ENCODE measurements around the gene FAAP100. TPM values are rescaled to one million over a fixed set of nuclear protein-coding genes. Genes with fewer than 3 reads are reported as not detected.
A peak's percentile ranks its signal among the peaks of the same experiment; 100 is the strongest.

FAAP100 gene
- total RNA-seq, 4 donors from 2014 or later = 14.4 to 27.9 (median 15.6) TPM

- peaks cover 22 to 31% of the 10 kb centered on the region in 2 donors for H3K4me1 ChIP-seq
- ATAC-seq (no peak), DNase-seq (no peak)
- peaks cover 0 to 30% of the 10 kb centered on the region in 2 donors for H3K36me3 ChIP-seq
- TF ChIP-seq, protein P1, sequence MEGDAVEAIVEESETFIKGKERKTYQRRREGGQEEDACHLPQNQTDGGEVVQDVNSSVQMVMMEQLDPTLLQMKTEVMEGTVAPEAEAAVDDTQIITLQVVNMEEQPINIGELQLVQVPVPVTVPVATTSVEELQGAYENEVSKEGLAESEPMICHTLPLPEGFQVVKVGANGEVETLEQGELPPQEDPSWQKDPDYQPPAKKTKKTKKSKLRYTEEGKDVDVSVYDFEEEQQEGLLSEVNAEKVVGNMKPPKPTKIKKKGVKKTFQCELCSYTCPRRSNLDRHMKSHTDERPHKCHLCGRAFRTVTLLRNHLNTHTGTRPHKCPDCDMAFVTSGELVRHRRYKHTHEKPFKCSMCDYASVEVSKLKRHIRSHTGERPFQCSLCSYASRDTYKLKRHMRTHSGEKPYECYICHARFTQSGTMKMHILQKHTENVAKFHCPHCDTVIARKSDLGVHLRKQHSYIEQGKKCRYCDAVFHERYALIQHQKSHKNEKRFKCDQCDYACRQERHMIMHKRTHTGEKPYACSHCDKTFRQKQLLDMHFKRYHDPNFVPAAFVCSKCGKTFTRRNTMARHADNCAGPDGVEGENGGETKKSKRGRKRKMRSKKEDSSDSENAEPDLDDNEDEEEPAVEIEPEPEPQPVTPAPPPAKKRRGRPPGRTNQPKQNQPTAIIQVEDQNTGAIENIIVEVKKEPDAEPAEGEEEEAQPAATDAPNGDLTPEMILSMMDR (IDR thresholded peaks at IDR 0.05 in 4 of 5, conservative IDR thresholded peaks at IDR 0.05 in 1 of 5) = no peak
- TF ChIP-seq POLR2A (IDR thresholded peaks at IDR 0.05) = no peak
- intact Hi-C loops (cut with DNase I; ENCODE audit: low total_unique reads) (loop anchor here (5.0 kb wide), 1 partner anchor 41 kb away; the partner anchor contains the start of gene FAAP100), in situ Hi-C loops (cut with MboI; ENCODE audit: low sequenced_read_pairs in 4 of 4) (no loop called here)
- H3K9me3 ChIP-seq = no peaks in the 10 kb centered on the region
- H3K27me3 ChIP-seq = no peaks in the 10 kb centered on the region
- H3K27ac ChIP-seq = peak overlapping the region; percentile 86 to 100 (median 96)
- peak overlapping the region; percentile 81 to 95 (median 89) for H3K4me3 ChIP-seq
Measured at GRCh38 chr17:81510785-81511553, 41.2 kb downstream of the FAAP100 start.

GRCh38 chr17:81509972-81510784, 42.0 kb downstream of the FAAP100 start:
- H3K4me1 ChIP-seq = peaks cover 15 to 23% of the 10 kb centered on the region in 2 donors
- no peak for DNase-seq
- H3K9me3 ChIP-seq = no peaks in the 10 kb centered on the region
- in situ Hi-C loops (cut with MboI; ENCODE audit: low sequenced_read_pairs in 4 of 4) = no loop called here
- H3K36me3 ChIP-seq = peaks cover 0 to 30% of the 10 kb centered on the region in 2 donors
- peak overlapping the region; percentile 86 to 100 (median 96) for H3K27ac ChIP-seq
- H3K27me3 ChIP-seq = no peaks in the 10 kb centered on the region
- no peak for ATAC-seq
- peak overlapping the region; percentile 81 to 95 (median 89) for H3K4me3 ChIP-seq
- no peak for TF ChIP-seq POLR2A (IDR thresholded peaks at IDR 0.05)
- TF ChIP-seq, protein P1 (IDR thresholded peaks at IDR 0.05 in 4 of 5, conservative IDR thresholded peaks at IDR 0.05 in 1 of 5) = no peak
- intact Hi-C loops (cut with DNase I; ENCODE audit: low total_unique reads) = loop anchor here (5.0 kb wide), 1 partner anchor 42 kb away; the partner anchor contains the start of gene FAAP100

DNA sequence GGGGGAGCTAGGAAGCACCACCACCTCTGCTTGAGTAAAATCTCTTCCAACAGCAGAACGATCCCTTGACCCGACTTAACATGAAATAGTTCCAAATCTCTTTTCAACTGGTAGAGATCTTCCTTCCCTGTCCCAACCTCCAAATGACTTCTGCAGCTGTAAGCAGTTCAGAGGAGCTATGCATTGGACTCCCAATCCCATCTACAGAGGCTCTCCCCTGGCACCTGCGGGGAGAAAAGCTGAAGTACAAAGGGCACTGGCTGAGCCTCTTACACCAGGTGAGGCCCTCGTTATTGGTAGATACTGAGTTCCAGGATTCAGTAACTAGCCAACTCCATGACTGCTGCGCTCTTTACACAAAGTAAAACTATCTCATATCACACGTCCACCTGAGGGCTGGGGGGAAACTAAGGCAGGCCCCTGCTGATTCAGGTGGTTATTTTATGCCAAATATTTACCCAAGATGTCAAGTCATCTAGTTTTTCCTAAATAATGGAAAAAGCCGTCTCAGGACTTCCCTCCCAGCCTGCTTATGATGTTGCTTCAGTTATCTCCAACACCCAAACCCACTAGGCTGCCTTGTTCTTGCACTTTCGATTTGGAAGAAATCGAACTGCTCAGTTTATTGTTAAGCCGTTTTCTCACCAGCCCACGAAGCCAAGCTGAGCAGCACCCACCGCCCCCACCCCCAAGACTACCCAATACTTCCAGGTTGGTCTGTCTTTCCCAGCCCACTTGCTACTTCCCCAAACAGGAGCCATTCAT, 42.8 kb downstream of the FAAP100 start:
- H3K4me1 ChIP-seq = peaks cover 15 to 23% of the 10 kb centered on the region in 2 donors
- DNase-seq (no peak), ATAC-seq (no peak)
- no peaks in the 10 kb centered on the region for H3K9me3 ChIP-seq
- H3K27me3 ChIP-seq = no peaks in the 10 kb centered on the region
- in situ Hi-C loops (cut with MboI; ENCODE audit: low sequenced_read_pairs in 4 of 4) = no loop called here
- H3K27ac ChIP-seq = peak overlapping the region; percentile 86 to 100 (median 96)
- H3K36me3 ChIP-seq = peaks cover 0 to 30% of the 10 kb centered on the region in 2 donors
- no peak for TF ChIP-seq POLR2A (IDR thresholded peaks at IDR 0.05)
- TF ChIP-seq, protein P1 (IDR thresholded peaks at IDR 0.05 in 4 of 5, conservative IDR thresholded peaks at IDR 0.05 in 1 of 5) = no peak
- intact Hi-C loops (cut with DNase I; ENCODE audit: low total_unique reads) = no loop called here
- H3K4me3 ChIP-seq = peak overlapping the region; percentile 81 to 95 (median 89)

DNA sequence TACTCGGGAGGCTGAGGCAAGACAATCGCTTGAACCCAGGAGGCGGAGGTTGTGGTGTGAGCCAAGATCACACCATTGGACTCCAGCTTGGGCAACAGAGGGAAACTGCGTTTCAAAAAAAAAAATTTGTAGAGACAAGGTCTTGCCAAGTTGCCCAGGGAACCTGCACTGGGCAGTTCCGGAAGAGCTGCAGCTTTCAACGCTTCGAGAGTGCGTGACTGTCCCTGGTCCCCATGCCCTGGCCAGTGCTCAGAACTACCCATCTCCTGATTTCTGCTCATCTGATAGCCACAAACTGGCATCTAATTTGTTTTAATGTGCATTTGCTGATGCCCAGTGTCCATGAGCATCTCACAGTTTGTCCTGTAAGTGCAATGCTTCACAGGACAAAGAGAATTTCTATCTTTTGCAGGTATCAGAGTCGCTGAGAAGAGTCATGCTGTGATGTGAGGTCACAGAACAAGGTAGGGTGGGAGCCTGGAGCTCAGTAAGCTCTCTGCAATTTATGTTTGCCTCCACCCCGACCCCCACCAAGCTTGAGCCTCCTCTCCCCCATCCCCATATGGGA, 43.4 kb downstream of the FAAP100 start:
- no peak for ATAC-seq
- H3K36me3 ChIP-seq = peaks cover 0 to 30% of the 10 kb centered on the region in 2 donors
- intact Hi-C loops (cut with DNase I; ENCODE audit: low total_unique reads) = no loop called here
- TF ChIP-seq, protein P1 (IDR thresholded peaks at IDR 0.05 in 4 of 5, conservative IDR thresholded peaks at IDR 0.05 in 1 of 5) = no peak
- no peak for TF ChIP-seq POLR2A (IDR thresholded peaks at IDR 0.05)
- no peaks in the 10 kb centered on the region for H3K27me3 ChIP-seq
- peak overlapping the region; percentile 81 to 95 (median 89) for H3K4me3 ChIP-seq
- no peak for DNase-seq
- peak overlapping the region; percentile 86 to 100 (median 96) for H3K27ac ChIP-seq
- H3K9me3 ChIP-seq = no peaks in the 10 kb centered on the region
- in situ Hi-C loops (cut with MboI; ENCODE audit: low sequenced_read_pairs in 4 of 4) = no loop called here
- H3K4me1 ChIP-seq = peaks cover 15 to 23% of the 10 kb centered on the region in 2 donors
